Esophagus muscularis mucosa (tissue), 4 donors: ENCODE measurements around the gene MYRF. TPM values are rescaled to one million over a fixed set of nuclear protein-coding genes. Genes with fewer than 3 reads are reported as not detected.

ENCODE experiments used
- DNase-seq: peaks from one replicate; pipeline ENCODE4 v3.0.0-alpha.2; 2017; ENCODE audit errors: extremely low spot score
- H3K27ac ChIP-seq, 4 donors: fragments of 200-600 bp; sonication (generic); replicated peaks in 1 of 4; 1 replicate in 3 of 4; 2 replicates in 1 of 4; pipeline ENCODE4 v1.5.1; 2016 to 2019; ENCODE audit warnings: mild to moderate bottlenecking in 1 of 4
- H3K27me3 ChIP-seq, 4 donors: fragments of 200-600 bp; sonication (generic); one replicate each; pipeline versions ENCODE4 v1.5.1 to v1.6.0; 2016 to 2019
- H3K36me3 ChIP-seq, 4 donors: fragments of 200-600 bp; sonication (generic); one replicate each; pipeline ENCODE4 v1.5.1; 2016 to 2019
- H3K4me1 ChIP-seq, 4 donors: fragments of 200-600 bp; sonication (generic); one replicate each; pipeline ENCODE4 v1.5.1; 2016 to 2019
- H3K4me3 ChIP-seq, 4 donors: fragments of 200-600 bp; sonication (generic); 1 replicate in 2 of 4; 2 replicates in 2 of 4; pipeline ENCODE4 v1.5.1; 2016 to 2019; ENCODE audit warnings: mild to moderate bottlenecking in 4 of 4, moderate library complexity in 1 of 4
- H3K9me3 ChIP-seq, 4 donors: fragments of 200-600 bp; sonication (generic); 1 replicate in 3 of 4; 2 replicates in 1 of 4; pipeline ENCODE4 v1.5.1; 2016 to 2019
- EP300 ChIP-seq: sonication (generic); formaldehyde crosslinking; IDR thresholded peaks from one replicate; pipeline ENCODE4 v1.6.1; 2017; ENCODE audit warnings: antibody characterized with exemption
- POLR2A ChIP-seq: fragments of 450-650 bp; IDR thresholded peaks from one replicate; pipeline ENCODE4 v1.6.1; 2017; ENCODE audit warnings: antibody characterized with exemption, moderate library complexity, mild to moderate bottlenecking, low read depth
- POLR2AphosphoS5 ChIP-seq, 2 donors: sonication (generic); formaldehyde crosslinking; IDR thresholded peaks; one replicate each; pipeline ENCODE4 v1.6.1; 2017; ENCODE audit warnings: antibody characterized with exemption in 2 of 2
- WGBS: methylation state at CpG from one replicate; pipeline ENCODE4 v1.1.5; 2018; 5-methylcytosine and 5-hydroxymethylcytosine counted together
- intact Hi-C: fragments of 100-400 bp; cut with DNase I; formaldehyde crosslinking; loops from one replicate; pipeline ENCODE4 v1.15.1; 2023
- total RNA-seq, 4 donors: library from RNA; depleted of rRNA; stranded (reverse); fragments of >200 nt; gene quantifications; one replicate each; pipeline versions ENCODE4 v1.1.0 to v1.2.1, GENCODE V29; 2016
- TF ChIP-seq, protein P1 (sequence below), 3 experiments: fragments of 200-600 bp in 2 of 3; fragments of 450-650 bp in 1 of 3; sonication (generic) in 2 of 3; IDR thresholded peaks; one replicate each; pipeline ENCODE4 v1.5.1; 2017 to 2019; ENCODE audit warnings: antibody characterized with exemption in 3 of 3, mild to moderate bottlenecking in 2 of 3, moderate library complexity in 1 of 3

MYRF gene
- total RNA-seq, 4 donors from 2014 or later = under 0.01 to 0.71 (median 0.40) TPM

DNA sequence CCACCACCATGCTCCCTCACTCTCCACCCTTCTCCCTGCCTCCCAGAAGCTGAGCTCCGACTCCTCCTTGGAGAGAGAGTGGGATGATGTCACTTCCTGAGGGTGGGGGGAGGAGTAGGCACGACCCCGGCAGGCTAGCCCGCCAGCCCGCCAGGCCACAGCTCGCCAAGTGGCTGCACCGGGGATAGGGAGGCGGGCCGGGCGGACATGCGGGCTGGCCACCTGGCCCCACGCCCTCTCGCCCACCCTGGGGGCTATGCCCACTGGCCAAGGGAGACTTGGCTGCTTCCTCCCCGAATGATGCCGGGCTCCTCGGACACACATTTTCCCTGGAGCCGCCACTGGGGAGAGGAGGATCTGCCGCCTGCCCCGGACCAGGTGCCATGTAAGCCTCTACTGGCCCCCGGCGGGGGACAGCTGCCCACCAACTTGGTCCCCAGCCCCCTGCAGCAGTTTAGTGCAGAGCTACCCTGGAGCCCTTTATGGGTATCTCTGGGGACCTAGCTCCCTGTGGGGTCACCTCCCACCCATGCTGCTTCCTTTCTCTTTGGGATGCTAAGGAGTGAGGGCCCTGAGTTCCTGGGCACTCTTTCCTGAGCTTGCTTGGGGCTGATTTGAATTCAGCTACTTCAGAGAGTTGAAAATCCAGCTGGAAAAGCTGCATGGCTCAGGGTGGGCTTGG, 33.7 kb upstream of the MYRF start:
- DNase-seq = no peak
- H3K9me3 ChIP-seq = no peaks in the 10 kb centered on the region
- intact Hi-C loops = no loop called here
- H3K27me3 ChIP-seq = no peaks in the 10 kb centered on the region
- peaks cover 10 to 45% (median 43%) of the 10 kb centered on the region in 4 donors for H3K4me1 ChIP-seq
- TF ChIP-seq POLR2AphosphoS5 (IDR thresholded peaks at IDR 0.05) (peak; percentile 8 to 61), EP300 (no peak)
- H3K27ac ChIP-seq = peak overlapping the region; percentile 52 to 70 (median 58)
- peak overlapping the region; percentile 50 to 65 (median 54) for H3K4me3 ChIP-seq
- peaks cover 0 to 22% (median 11%) of the 10 kb centered on the region in 4 donors for H3K36me3 ChIP-seq
- 20% methylated on average over 2 of the region's 21 CpGs for WGBS

DNA sequence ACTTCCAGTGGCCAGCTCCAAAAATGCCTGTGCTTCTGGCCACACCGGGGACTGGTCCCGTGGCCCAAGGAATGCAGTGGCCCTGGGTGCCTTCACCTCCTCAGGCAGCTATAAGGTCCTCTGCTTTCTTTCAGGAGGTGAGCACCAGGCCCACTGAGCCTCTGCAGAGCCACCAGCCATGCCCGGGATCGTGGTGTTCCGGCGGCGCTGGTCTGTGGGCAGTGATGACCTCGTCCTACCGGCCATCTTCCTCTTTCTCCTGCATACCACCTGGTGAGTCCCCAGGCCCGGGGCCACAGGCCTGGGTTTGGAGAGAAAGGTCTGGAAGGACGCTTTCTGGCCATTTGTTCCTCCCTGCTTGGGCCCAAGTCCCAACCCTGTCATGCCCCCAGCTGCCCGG, 32.5 kb upstream of the MYRF start:
- peaks cover 10 to 48% (median 43%) of the 10 kb centered on the region in 4 donors for H3K4me1 ChIP-seq
- intact Hi-C loops = no loop called here
- TF ChIP-seq POLR2A = no peak
- TF ChIP-seq POLR2AphosphoS5 (IDR thresholded peaks at IDR 0.05) = no peak
- TF ChIP-seq, protein P1, sequence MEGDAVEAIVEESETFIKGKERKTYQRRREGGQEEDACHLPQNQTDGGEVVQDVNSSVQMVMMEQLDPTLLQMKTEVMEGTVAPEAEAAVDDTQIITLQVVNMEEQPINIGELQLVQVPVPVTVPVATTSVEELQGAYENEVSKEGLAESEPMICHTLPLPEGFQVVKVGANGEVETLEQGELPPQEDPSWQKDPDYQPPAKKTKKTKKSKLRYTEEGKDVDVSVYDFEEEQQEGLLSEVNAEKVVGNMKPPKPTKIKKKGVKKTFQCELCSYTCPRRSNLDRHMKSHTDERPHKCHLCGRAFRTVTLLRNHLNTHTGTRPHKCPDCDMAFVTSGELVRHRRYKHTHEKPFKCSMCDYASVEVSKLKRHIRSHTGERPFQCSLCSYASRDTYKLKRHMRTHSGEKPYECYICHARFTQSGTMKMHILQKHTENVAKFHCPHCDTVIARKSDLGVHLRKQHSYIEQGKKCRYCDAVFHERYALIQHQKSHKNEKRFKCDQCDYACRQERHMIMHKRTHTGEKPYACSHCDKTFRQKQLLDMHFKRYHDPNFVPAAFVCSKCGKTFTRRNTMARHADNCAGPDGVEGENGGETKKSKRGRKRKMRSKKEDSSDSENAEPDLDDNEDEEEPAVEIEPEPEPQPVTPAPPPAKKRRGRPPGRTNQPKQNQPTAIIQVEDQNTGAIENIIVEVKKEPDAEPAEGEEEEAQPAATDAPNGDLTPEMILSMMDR (IDR thresholded peaks at IDR 0.05) = no peak
- TF ChIP-seq EP300 = no peak
- 93% methylated on average over 11 of the region's 12 CpGs for WGBS
- no peak overlapping the region for H3K27ac ChIP-seq
- H3K4me3 ChIP-seq = no peak overlapping the region
- H3K27me3 ChIP-seq = no peaks in the 10 kb centered on the region
- no peaks in the 10 kb centered on the region for H3K9me3 ChIP-seq
- DNase-seq = no peak
- peaks cover 0 to 34% (median 18%) of the 10 kb centered on the region in 4 donors for H3K36me3 ChIP-seq

DNA sequence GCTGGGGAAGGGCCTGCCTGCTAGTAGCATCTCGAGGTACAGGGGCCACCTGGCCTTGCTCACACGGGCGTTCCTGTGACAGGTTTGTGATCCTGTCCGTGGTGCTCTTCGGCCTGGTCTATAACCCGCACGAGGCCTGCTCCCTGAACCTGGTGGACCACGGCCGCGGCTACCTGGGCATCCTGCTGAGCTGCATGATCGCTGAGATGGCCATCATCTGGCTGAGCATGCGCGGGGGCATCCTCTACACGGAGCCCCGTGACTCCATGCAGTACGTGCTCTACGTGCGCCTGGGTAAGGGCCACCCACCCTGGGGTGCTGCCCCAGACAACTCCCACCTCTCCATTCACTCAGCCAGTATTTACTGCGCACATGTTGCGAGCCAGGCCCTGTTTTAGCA, 31.8 kb upstream of the MYRF start:
- Histone ChIP-seq H3K27ac (no peak overlapping the region), H3K4me3 (no peak overlapping the region), H3K4me1 (peaks cover 10 to 46% (median 39%) of the 10 kb centered on the region in 4 donors), H3K27me3 (no peaks in the 10 kb centered on the region), H3K36me3 (peaks cover 0 to 40% (median 20%) of the 10 kb centered on the region in 4 donors), H3K9me3 (no peaks in the 10 kb centered on the region)
- WGBS = 89% methylated on average over 20 of the region's 20 CpGs
- no peak for TF ChIP-seq POLR2A
- TF ChIP-seq POLR2AphosphoS5 (IDR thresholded peaks at IDR 0.05) = no peak
- TF ChIP-seq, protein P1 (IDR thresholded peaks at IDR 0.05) = no peak
- TF ChIP-seq EP300 = no peak
- no peak for DNase-seq
- intact Hi-C loops = no loop called here

DNA sequence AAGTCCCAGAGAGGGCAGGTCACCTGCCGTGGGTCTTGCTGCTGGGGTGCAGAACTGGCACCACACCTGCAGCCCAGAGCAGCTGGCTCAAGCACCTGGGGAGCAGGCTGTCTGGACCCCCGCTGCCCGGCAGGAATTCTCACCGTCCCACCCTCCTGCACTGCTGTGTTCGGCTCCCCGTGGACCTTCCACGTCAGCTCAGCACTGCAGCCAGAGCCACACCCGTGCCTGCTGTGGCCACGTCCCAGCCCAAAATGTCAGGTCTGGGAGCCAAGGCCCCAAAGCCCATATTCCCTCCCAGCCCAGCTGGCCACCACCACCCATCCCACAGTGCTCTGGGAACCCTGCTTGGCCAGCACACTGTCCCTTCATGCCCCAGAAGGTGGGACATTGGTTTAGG, 28.0 kb upstream of the MYRF start:
- Histone ChIP-seq H3K4me1 (peaks cover 0 to 26% (median 15%) of the 10 kb centered on the region in 4 donors), H3K9me3 (no peaks in the 10 kb centered on the region), H3K36me3 (peaks cover 0 to 77% (median 33%) of the 10 kb centered on the region in 4 donors), H3K27ac (peak overlapping the region in 1 of 4 donors; percentile 19), H3K27me3 (no peaks in the 10 kb centered on the region), H3K4me3 (no peak overlapping the region)
- DNase-seq = no peak
- WGBS = 66% methylated on average over 8 of the region's 9 CpGs
- intact Hi-C loops = no loop called here
- TF ChIP-seq EP300 (no peak), POLR2AphosphoS5 (IDR thresholded peaks at IDR 0.05) (no peak), POLR2A (no peak)
- TF ChIP-seq, protein P1 (IDR thresholded peaks at IDR 0.05) = no peak

DNA sequence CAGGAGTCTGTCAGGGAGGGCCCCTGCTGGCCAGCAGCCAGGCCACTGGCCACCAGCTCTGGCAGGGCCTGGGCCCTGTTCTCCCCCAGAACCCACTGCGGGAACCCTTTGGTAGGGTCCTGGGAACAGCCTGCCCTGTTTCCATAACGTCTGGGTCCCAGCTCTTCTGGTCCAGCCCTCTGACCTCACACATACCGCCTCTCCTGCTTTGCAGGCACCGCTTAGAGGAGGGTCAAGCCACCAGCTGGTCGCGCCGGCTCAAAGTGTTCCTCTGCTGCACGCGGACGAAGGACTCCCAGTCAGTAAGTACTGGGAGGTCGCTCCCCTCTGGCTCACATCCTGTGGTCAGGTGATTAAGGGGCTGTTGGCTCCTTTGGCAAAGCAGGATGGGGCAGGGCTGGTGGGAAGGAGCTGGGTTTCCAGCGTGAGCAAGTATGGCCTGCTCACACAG, 26.6 kb upstream of the MYRF start:
- TF ChIP-seq, protein P1 (IDR thresholded peaks at IDR 0.05) = no peak
- TF ChIP-seq EP300 (no peak), POLR2A (no peak), POLR2AphosphoS5 (IDR thresholded peaks at IDR 0.05) (no peak)
- Histone ChIP-seq H3K9me3 (no peaks in the 10 kb centered on the region), H3K36me3 (peaks cover 0 to 71% (median 30%) of the 10 kb centered on the region in 4 donors), H3K27me3 (no peaks in the 10 kb centered on the region), H3K27ac (no peak overlapping the region), H3K4me1 (peaks cover 0 to 32% (median 13%) of the 10 kb centered on the region in 4 donors), H3K4me3 (no peak overlapping the region)
- no peak for DNase-seq
- WGBS = 69% methylated on average over 12 of the region's 12 CpGs
- intact Hi-C loops = no loop called here
